GM23338 (cell line): ENCODE results near the gene CLDN19. TPM values are rescaled to one million over a fixed set of nuclear protein-coding genes. Genes with fewer than 3 reads are reported as not detected.

Experiments used
- ATAC-seq: fragments of 200-7000 bp; cut with Tn5 transposase; 3 replicates; pipeline ENCODE4 v1.9.1; 2020
- DNase-seq: peaks from one replicate; pipeline ENCODE4 v3.0.0-alpha.2; 2015; ENCODE audit warnings: low spot score
- H2AFZ ChIP-seq: fragments of 200-600 bp; sonication (generic); 2 replicates; pipeline ENCODE4 v1.8.0; 2016; ENCODE audit warnings: antibody characterized with exemption, mild to moderate bottlenecking, moderate library complexity
- H3F3A ChIP-seq: fragments of 200-600 bp; sonication (generic); replicated peaks from 2 replicates; pipeline ENCODE4 v1.8.0; 2017; ENCODE audit warnings: antibody characterized with exemption, mixed run types, low read depth
- H3K27ac ChIP-seq: fragments of 200-600 bp; sonication (generic); 2 replicates; pipeline ENCODE4 v1.6.1; 2016; ENCODE audit warnings: low read depth
- H3K27me3 ChIP-seq: fragments of 200-600 bp; sonication (generic); 2 replicates; pipeline ENCODE4 v1.8.0; 2016; ENCODE audit warnings: mild to moderate bottlenecking, mixed run types, moderate library complexity; ENCODE audit not compliant: insufficient read depth
- H3K36me3 ChIP-seq: fragments of 200-600 bp; sonication (generic); 2 replicates; pipeline ENCODE4 v1.8.0; 2016; ENCODE audit warnings: mild to moderate bottlenecking; ENCODE audit not compliant: insufficient read depth
- H3K4me1 ChIP-seq: fragments of 200-600 bp; sonication (generic); 2 replicates; pipeline ENCODE4 v1.8.0; 2016; ENCODE audit warnings: mild to moderate bottlenecking, moderate library complexity; ENCODE audit not compliant: insufficient read depth
- H3K4me2 ChIP-seq: fragments of 200-600 bp; sonication (generic); 2 replicates; pipeline ENCODE4 v1.7.1; 2017; ENCODE audit warnings: mixed run types
- H3K4me3 ChIP-seq: fragments of 200-600 bp; sonication (generic); 2 replicates; pipeline ENCODE4 v1.6.1; 2016; ENCODE audit warnings: mixed run types
- H3K79me2 ChIP-seq: fragments of 200-600 bp; sonication (generic); replicated peaks from 2 replicates; pipeline ENCODE4 v1.8.0; 2017; ENCODE audit warnings: mild to moderate bottlenecking; ENCODE audit not compliant: insufficient read depth
- H3K9me2 ChIP-seq: fragments of 200-600 bp; sonication (generic); 2 replicates; pipeline ENCODE4 v1.8.0; 2017; ENCODE audit not compliant: insufficient read depth
- H4K20me1 ChIP-seq: fragments of 200-600 bp; sonication (generic); replicated peaks from 2 replicates; pipeline ENCODE4 v1.8.0; 2017; ENCODE audit warnings: mild to moderate bottlenecking; ENCODE audit not compliant: insufficient read depth
- H3K27ac Mint-ChIP-seq: 2 replicates; pipeline ENCODE4 v1.8.0; 2020; ENCODE audit warnings: inconsistent platforms, mild to moderate bottlenecking, moderate library complexity, mixed read lengths
- H3K27me3 Mint-ChIP-seq: 3 replicates; pipeline ENCODE4 v1.8.0; 2022; ENCODE audit warnings: low read depth, mild to moderate bottlenecking, moderate library complexity, mixed read lengths, inconsistent platforms; ENCODE audit not compliant: insufficient read depth, poor library complexity
- H3K36me3 Mint-ChIP-seq: 3 replicates; pipeline ENCODE4 v1.8.0; 2021; ENCODE audit warnings: low read depth, mild to moderate bottlenecking, inconsistent platforms, moderate library complexity, mixed read lengths
- H3K4me1 Mint-ChIP-seq: 3 replicates; pipeline ENCODE4 v1.8.0; 2020; ENCODE audit warnings: mild to moderate bottlenecking, inconsistent platforms, mixed read lengths
- H3K4me3 Mint-ChIP-seq: 3 replicates; pipeline ENCODE4 v1.8.0; 2021; ENCODE audit warnings: moderate library complexity, mild to moderate bottlenecking, inconsistent platforms, mixed read lengths
- H3K9me3 Mint-ChIP-seq: 3 replicates; pipeline ENCODE4 v1.8.0; 2020; ENCODE audit warnings: moderate library complexity, mild to moderate bottlenecking, inconsistent platforms, mixed read lengths
- EZH2phosphoT487 ChIP-seq: fragments of 200-600 bp; sonication (generic); IDR thresholded peaks from one replicate; pipeline ENCODE4 v1.8.1; 2018; ENCODE audit warnings: antibody characterized with exemption; ENCODE audit not compliant: unreplicated experiment
- NANOG ChIP-seq: IDR thresholded peaks from 2 replicates; pipeline ENCODE4 v1.6.1; 2016; ENCODE audit warnings: antibody characterized with exemption, borderline replicate concordance
- REST ChIP-seq: IDR thresholded peaks from one replicate; pipeline ENCODE4 v1.6.1; 2018; ENCODE audit warnings: antibody characterized with exemption; ENCODE audit not compliant: unreplicated experiment
- ZNF331 ChIP-seq: fragments of 250-450 bp; sonication (Bioruptor Pico); IDR thresholded peaks from 2 replicates; pipeline ENCODE4 v1.5.0; 2020; ENCODE audit warnings: low read depth, mild to moderate bottlenecking, moderate library complexity
- ZNF462 ChIP-seq: fragments of 250-450 bp; sonication (Bioruptor Pico); IDR thresholded peaks from 2 replicates; pipeline ENCODE4 v1.5.0; 2020; ENCODE audit warnings: mild to moderate bottlenecking, moderate library complexity
- polyA plus RNA-seq: library from polyadenylated mRNA; unstranded; fragments of >200 nt; fragmentation: Nextera tagmentation; extraction: Ambion mirVana; gene quantifications from 2 replicates; pipeline ENCODE4 v1.2.1, GENCODE V29; 2016
- total RNA-seq: library from RNA; depleted of rRNA; stranded (reverse); fragments of >200 nt; shearing (Covaris generic); gene quantifications from 2 replicates; pipeline ENCODE4 v1.2.3, GENCODE V29; 2014

CLDN19 gene
- total and polyA plus RNA-seq, 2 experiments from 2014 or later = 2.6 to 12.8 TPM

GRCh38 chr1:42765832-42766740, 26.1 kb upstream of the CLDN19 start (continued):
- TF ChIP-seq REST (no peak), ZNF462 (CRISPR knock-in tag) (no peak)

GRCh38 chr1:42765269-42765668, 25.2 kb upstream of the CLDN19 start:
- H3K4me1 ChIP-seq = peaks cover 24% of the 10 kb centered on the region
- Mint-ChIP-seq H3K4me1 (peaks cover 10% of the 10 kb centered on the region), H3K27me3 (peaks cover 13% of the 10 kb centered on the region), H3K9me3 (no peaks in the 10 kb centered on the region), H3K27ac (no peak overlapping the region), H3K4me3 (no peak overlapping the region), H3K36me3 (peaks cover 30% of the 10 kb centered on the region)
- DNase-seq = no peak
- H3F3A ChIP-seq = no peaks in the 10 kb centered on the region
- no peaks in the 10 kb centered on the region for H3K27me3 ChIP-seq
- peaks cover 57% of the 10 kb centered on the region for H3K79me2 ChIP-seq
- H3K4me2 ChIP-seq = peak overlapping the region; percentile 83
- ATAC-seq = no peak
- 0 out of 2 replicates have a peak overlapping the region, but pooled peaks have one; percentile 21 for H3K27ac ChIP-seq
- H3K4me3 ChIP-seq = peak overlapping the region; percentile 92
- no peaks in the 10 kb centered on the region for H3K9me2 ChIP-seq
- H3K36me3 ChIP-seq = peaks cover 10% of the 10 kb centered on the region; the same call in 1 of the 2 replicates
- H4K20me1 ChIP-seq = no peaks in the 10 kb centered on the region; the same call in 1 of the 2 replicates
- no peak overlapping the region for H2AFZ ChIP-seq
- TF ChIP-seq NANOG (no peak), EZH2phosphoT487 (no peak), ZNF331 (CRISPR knock-in tag) (no peak)
